ENCODE results near the gene ABCA2. TPM values are rescaled to one million over a fixed set of nuclear protein-coding genes. Genes with fewer than 3 reads are reported as not detected.
"Not testable (repeated sequence)": the region's sequence is repeated elsewhere in the genome, so short reads cannot be mapped to it uniquely, and the experiment has no call there.

The ABCA2 gene
- total and polyA plus RNA-seq, 2 donors from 2014 or later, result 39.2 to 72.1 TPM

- H3K27me3 ChIP-seq (ENCODE audit: control insufficient read depth, insufficient read depth, low read length), result no peaks in the 10 kb centered on the region
- peak; percentile 98 for TF ChIP-seq CTCF (IDR thresholded peaks at IDR 0.05; ENCODE audit: borderline replicate concordance, extremely low read depth, insufficient read depth)
- H3K27ac ChIP-seq (ENCODE audit: low read depth in 2 of 2, low read length in 2 of 2), result no peak overlapping the region
- DNase-seq (peak; percentile 88 to 94 (median 90)), FAIRE-seq (no peak)
- peaks cover 0 to 5% (median 0%) of the 10 kb centered on the region in 3 donors for H3K4me1 ChIP-seq (ENCODE audit: control insufficient read depth in 2 of 3, insufficient read depth in 2 of 3, low read depth in 1 of 3, low read length in 3 of 3)
- no peak overlapping the region for H3K9ac ChIP-seq (ENCODE audit: low read length in 3 of 3)
- intact Hi-C loops (cut with DNase I), result loop anchor here (10.0 kb wide), 1 partner anchor 250 kb away; no protein-coding TSS in a partner anchor
- no peaks in the 10 kb centered on the region for H3K9me3 ChIP-seq (ENCODE audit: control insufficient read depth in 2 of 3, insufficient read depth in 1 of 3, low read length in 3 of 3)
- no peak overlapping the region for H3K4me3 ChIP-seq (ENCODE audit: low read length in 3 of 3)
- no peaks in the 10 kb centered on the region for H3K36me3 ChIP-seq (ENCODE audit: control insufficient read depth in 2 of 3, insufficient read depth in 3 of 3, low read length in 3 of 3)
Measured at GRCh38 chr9:137034709-137035506, 6.9 kb upstream of the ABCA2 start.

- H3K9ac ChIP-seq (ENCODE audit: low read length in 3 of 3), result no peak overlapping the region
- no peak for DNase-seq
- no peaks in the 10 kb centered on the region for H3K27me3 ChIP-seq (ENCODE audit: control insufficient read depth, insufficient read depth, low read length)
- no peaks in the 10 kb centered on the region for H3K36me3 ChIP-seq (ENCODE audit: control insufficient read depth in 2 of 3, insufficient read depth in 3 of 3, low read length in 3 of 3)
- FAIRE-seq, result no peak
- no peak for TF ChIP-seq CTCF (IDR thresholded peaks at IDR 0.05; ENCODE audit: borderline replicate concordance, extremely low read depth, insufficient read depth)
- H3K4me3 ChIP-seq (ENCODE audit: low read length in 3 of 3), result no peak overlapping the region
- no peak overlapping the region for H3K27ac ChIP-seq (ENCODE audit: low read depth in 2 of 2, low read length in 2 of 2)
- intact Hi-C loops (cut with DNase I), result loop anchor here (10.0 kb wide), 1 partner anchor 249 kb away; no protein-coding TSS in a partner anchor
- peaks cover 0 to 11% (median 3%) of the 10 kb centered on the region in 3 donors for H3K4me1 ChIP-seq (ENCODE audit: control insufficient read depth in 2 of 3, insufficient read depth in 2 of 3, low read depth in 1 of 3, low read length in 3 of 3)
- H3K9me3 ChIP-seq (ENCODE audit: control insufficient read depth in 2 of 3, insufficient read depth in 1 of 3, low read length in 3 of 3), result no peaks in the 10 kb centered on the region
Measured at GRCh38 chr9:137034039-137034708, 6.1 kb upstream of the ABCA2 start.

GRCh38 chr9:137033481-137033880 lies 5.4 kb upstream of the ABCA2 start:
- not testable (repeated sequence) for H3K36me3 ChIP-seq (ENCODE audit: control insufficient read depth in 2 of 3, insufficient read depth in 3 of 3, low read length in 3 of 3); H3K27ac ChIP-seq (ENCODE audit: low read depth in 2 of 2, low read length in 2 of 2); H3K4me3 ChIP-seq (ENCODE audit: low read length in 3 of 3); H3K9ac ChIP-seq (ENCODE audit: low read length in 3 of 3); FAIRE-seq; H3K27me3 ChIP-seq (ENCODE audit: control insufficient read depth, insufficient read depth, low read length); H3K9me3 ChIP-seq (ENCODE audit: control insufficient read depth in 2 of 3, insufficient read depth in 1 of 3, low read length in 3 of 3); DNase-seq
- intact Hi-C loops (cut with DNase I), result loop anchor here (10.0 kb wide), 1 partner anchor 249 kb away; no protein-coding TSS in a partner anchor
- peaks cover 0 to 18% (median 10%) of the 10 kb centered on the region in 3 donors for H3K4me1 ChIP-seq (ENCODE audit: control insufficient read depth in 2 of 3, insufficient read depth in 2 of 3, low read depth in 1 of 3, low read length in 3 of 3)

- H3K36me3 ChIP-seq (ENCODE audit: control insufficient read depth in 2 of 3, insufficient read depth in 3 of 3, low read length in 3 of 3), result no peaks in the 10 kb centered on the region
- H3K9me3 ChIP-seq (ENCODE audit: control insufficient read depth in 2 of 3, insufficient read depth in 1 of 3, low read length in 3 of 3), result no peaks in the 10 kb centered on the region
- H3K9ac ChIP-seq (ENCODE audit: low read length in 3 of 3), result no peak overlapping the region
- no peaks in the 10 kb centered on the region for H3K27me3 ChIP-seq (ENCODE audit: control insufficient read depth, insufficient read depth, low read length)
- TF ChIP-seq CTCF (IDR thresholded peaks at IDR 0.05; ENCODE audit: borderline replicate concordance, extremely low read depth, insufficient read depth), result no peak
- DNase-seq (no peak), FAIRE-seq (no peak)
- intact Hi-C loops (cut with DNase I), result loop anchor here (10.0 kb wide), 1 partner anchor 248 kb away; no protein-coding TSS in a partner anchor
- no peak overlapping the region for H3K27ac ChIP-seq (ENCODE audit: low read depth in 2 of 2, low read length in 2 of 2)
- H3K4me1 ChIP-seq (ENCODE audit: control insufficient read depth in 2 of 3, insufficient read depth in 2 of 3, low read depth in 1 of 3, low read length in 3 of 3), result peaks cover 0 to 20% (median 10%) of the 10 kb centered on the region in 3 donors
- no peak overlapping the region for H3K4me3 ChIP-seq (ENCODE audit: low read length in 3 of 3)
Measured at GRCh38 chr9:137032858-137033257, 4.8 kb upstream of the ABCA2 start.

Measured in kidney (tissue), 14 donors.